NB4 (cell line): Measurements from ENCODE around the gene SARS1.

ENCODE experiments used
- POLR2A ChIP-seq: IDR thresholded peaks from 2 replicates; pipeline ENCODE4 v1.6.1; 2011; ENCODE audit warnings: mild to moderate bottlenecking; ENCODE audit not compliant: insufficient read length; ENCODE audit errors: extremely low read depth
- TF ChIP-seq, protein P1 (sequence below): IDR thresholded peaks from one replicate; pipeline ENCODE4 v1.5.1; 2012; ENCODE audit warnings: low read depth, low read length

DNA sequence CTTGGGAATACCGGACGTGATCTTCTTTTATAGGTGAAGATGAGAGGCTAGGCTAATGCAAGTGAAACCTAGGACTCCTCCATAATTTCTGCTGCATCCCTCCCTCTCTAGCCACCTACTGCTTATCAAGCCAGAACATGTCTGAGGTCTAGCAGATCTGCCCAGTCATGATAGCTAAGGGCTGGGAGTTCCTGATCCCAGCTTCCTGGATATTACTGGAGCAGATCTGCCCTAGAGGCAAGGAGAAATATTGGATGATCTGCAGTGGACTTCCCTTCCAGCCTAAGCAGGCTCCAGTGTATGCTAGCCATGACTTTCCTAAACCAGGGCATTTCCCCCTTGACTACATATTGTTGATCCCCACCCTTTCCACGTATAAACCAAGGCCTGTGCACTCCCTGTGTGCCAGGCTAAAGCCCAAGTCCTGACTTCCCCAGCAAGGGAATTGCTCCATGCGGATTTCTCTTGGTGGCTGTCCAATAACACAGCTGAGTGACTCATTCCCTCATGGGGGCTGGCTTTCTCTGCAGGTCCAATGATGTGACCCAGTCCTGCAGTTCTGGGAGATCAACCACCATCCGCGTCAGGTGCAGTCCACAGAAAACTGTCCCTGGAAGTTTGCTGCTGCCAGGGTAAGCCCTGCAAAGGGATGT lies 15.5 kb upstream of the SARS1 start:
- TF ChIP-seq, protein P1, sequence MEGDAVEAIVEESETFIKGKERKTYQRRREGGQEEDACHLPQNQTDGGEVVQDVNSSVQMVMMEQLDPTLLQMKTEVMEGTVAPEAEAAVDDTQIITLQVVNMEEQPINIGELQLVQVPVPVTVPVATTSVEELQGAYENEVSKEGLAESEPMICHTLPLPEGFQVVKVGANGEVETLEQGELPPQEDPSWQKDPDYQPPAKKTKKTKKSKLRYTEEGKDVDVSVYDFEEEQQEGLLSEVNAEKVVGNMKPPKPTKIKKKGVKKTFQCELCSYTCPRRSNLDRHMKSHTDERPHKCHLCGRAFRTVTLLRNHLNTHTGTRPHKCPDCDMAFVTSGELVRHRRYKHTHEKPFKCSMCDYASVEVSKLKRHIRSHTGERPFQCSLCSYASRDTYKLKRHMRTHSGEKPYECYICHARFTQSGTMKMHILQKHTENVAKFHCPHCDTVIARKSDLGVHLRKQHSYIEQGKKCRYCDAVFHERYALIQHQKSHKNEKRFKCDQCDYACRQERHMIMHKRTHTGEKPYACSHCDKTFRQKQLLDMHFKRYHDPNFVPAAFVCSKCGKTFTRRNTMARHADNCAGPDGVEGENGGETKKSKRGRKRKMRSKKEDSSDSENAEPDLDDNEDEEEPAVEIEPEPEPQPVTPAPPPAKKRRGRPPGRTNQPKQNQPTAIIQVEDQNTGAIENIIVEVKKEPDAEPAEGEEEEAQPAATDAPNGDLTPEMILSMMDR = no peak
- no peak for TF ChIP-seq POLR2A
